Lung (tissue), 12 donors: ENCODE results near the gene GTF2F2. TPM values are rescaled to one million over a fixed set of nuclear protein-coding genes. Genes with fewer than 3 reads are reported as not detected.

Experiments
- ATAC-seq: fragments of 200-7000 bp; cut with Tn5 transposase; one replicate; pipeline ENCODE4 v1.9.1; 2020; ENCODE audit warnings: moderate number of reproducible peaks; ENCODE audit not compliant: insufficient read depth, low FRiP score
- DNase-seq, 3 donors: peaks; one replicate each; pipeline ENCODE4 v3.0.0-alpha.2; 2013 to 2017
- H3K27ac ChIP-seq, 2 donors: one replicate each; pipeline ENCODE4 v1.5.1; 2013; ENCODE audit warnings: mild to moderate bottlenecking in 2 of 2, moderate library complexity in 2 of 2, control low read depth in 1 of 2, inconsistent platforms in 1 of 2, low read depth in 1 of 2, low read length in 1 of 2
- H3K27me3 ChIP-seq, 3 donors: one replicate each; pipeline ENCODE4 v1.5.1; 2013; ENCODE audit warnings: low read length in 2 of 3; ENCODE audit not compliant: control insufficient read depth in 3 of 3, insufficient read depth in 3 of 3
- H3K36me3 ChIP-seq, 4 donors: one replicate each; pipeline ENCODE4 v1.5.1; 2013; ENCODE audit warnings: low read length in 4 of 4, mild to moderate bottlenecking in 1 of 4, moderate library complexity in 1 of 4; ENCODE audit not compliant: control insufficient read depth in 4 of 4, insufficient read depth in 4 of 4
- H3K4me1 ChIP-seq, 5 donors: one replicate each; pipeline ENCODE4 v1.5.1; 2013; ENCODE audit warnings: low read length in 5 of 5, mild to moderate bottlenecking in 2 of 5, moderate library complexity in 1 of 5; ENCODE audit not compliant: control insufficient read depth in 5 of 5, insufficient read depth in 5 of 5
- H3K4me3 ChIP-seq: one replicate; pipeline ENCODE4 v1.5.1; 2013; ENCODE audit warnings: mild to moderate bottlenecking, control low read depth, moderate library complexity
- H3K9ac ChIP-seq, 2 donors: one replicate each; pipeline ENCODE4 v1.5.1; 2013; ENCODE audit warnings: low read length in 2 of 2, control low read depth in 1 of 2; ENCODE audit not compliant: insufficient read depth in 1 of 2
- H3K9me3 ChIP-seq, 4 donors: one replicate each; pipeline ENCODE4 v1.5.1; 2013; ENCODE audit warnings: low read length in 3 of 4, mild to moderate bottlenecking in 1 of 4, moderate library complexity in 1 of 4; ENCODE audit not compliant: control insufficient read depth in 4 of 4, insufficient read depth in 3 of 4
- WGBS, 2 donors: extraction: QIAGEN DNeasy Blood & Tissue Kit; methylation state at CpG; one replicate each; pipeline ENCODE4 v1.1.7; 2013; 5-methylcytosine and 5-hydroxymethylcytosine counted together
- polyA plus RNA-seq, 2 donors: library from polyadenylated mRNA; stranded (reverse); fragments of 200-250 nt; gene quantifications; one replicate each; pipeline ENCODE4 v1.2.1, GENCODE V29; 2013
- total RNA-seq, 2 donors: library from RNA; depleted of rRNA in 1 of 2; stranded (reverse); fragments of >200 nt in 1 of 2; gene quantifications; one replicate each; pipeline ENCODE4 v1.2.1, GENCODE V29; 2014 to 2021
- TF ChIP-seq, protein P1 (sequence below): IDR thresholded peaks from 2 replicates; pipeline ENCODE4 v1.5.1; 2012; ENCODE audit warnings: mild to moderate bottlenecking; ENCODE audit errors: control extremely low read depth, extremely low read depth
- donor health status: control.
- donor health status: control.
- donor health status: Bipolar disorder and iron deficiency.
- donor health status: healthy.
- donor health status: DM: yes; HTN: yes; CAD: no.

GTF2F2 gene
- total and polyA plus RNA-seq, 4 donors = 13.7 to 21.3 (median 14.3) TPM

DNA sequence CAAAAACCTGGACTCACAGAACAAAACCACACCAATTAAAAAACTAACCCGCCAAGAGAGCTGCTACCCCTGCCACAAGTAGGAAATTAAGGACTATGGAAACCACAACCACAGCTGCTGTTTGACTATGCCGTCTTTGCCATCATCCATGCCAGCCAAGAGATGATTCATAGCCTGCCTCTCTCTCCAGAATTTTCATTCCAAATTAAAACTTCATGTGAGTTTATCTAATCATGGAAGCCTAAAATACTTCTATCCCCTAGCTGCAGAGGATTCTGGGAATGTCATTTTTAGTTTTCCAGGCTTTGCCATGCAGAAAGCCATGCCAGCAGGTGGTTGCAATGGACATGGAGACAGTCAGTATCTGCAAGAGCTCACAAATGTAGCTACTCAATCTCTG lies 27.6 kb upstream of the GTF2F2 start:
- Histone ChIP-seq H3K27me3 (no peaks in the 10 kb centered on the region), H3K9me3 (no peaks in the 10 kb centered on the region), H3K27ac (no peak overlapping the region), H3K4me3 (no peak overlapping the region), H3K36me3 (no peaks in the 10 kb centered on the region), H3K9ac (no peak overlapping the region), H3K4me1 (no peaks in the 10 kb centered on the region)
- 43 to 44% methylated on average over 2 of the region's 2 CpGs for WGBS, 2 donors
- TF ChIP-seq, protein P1, sequence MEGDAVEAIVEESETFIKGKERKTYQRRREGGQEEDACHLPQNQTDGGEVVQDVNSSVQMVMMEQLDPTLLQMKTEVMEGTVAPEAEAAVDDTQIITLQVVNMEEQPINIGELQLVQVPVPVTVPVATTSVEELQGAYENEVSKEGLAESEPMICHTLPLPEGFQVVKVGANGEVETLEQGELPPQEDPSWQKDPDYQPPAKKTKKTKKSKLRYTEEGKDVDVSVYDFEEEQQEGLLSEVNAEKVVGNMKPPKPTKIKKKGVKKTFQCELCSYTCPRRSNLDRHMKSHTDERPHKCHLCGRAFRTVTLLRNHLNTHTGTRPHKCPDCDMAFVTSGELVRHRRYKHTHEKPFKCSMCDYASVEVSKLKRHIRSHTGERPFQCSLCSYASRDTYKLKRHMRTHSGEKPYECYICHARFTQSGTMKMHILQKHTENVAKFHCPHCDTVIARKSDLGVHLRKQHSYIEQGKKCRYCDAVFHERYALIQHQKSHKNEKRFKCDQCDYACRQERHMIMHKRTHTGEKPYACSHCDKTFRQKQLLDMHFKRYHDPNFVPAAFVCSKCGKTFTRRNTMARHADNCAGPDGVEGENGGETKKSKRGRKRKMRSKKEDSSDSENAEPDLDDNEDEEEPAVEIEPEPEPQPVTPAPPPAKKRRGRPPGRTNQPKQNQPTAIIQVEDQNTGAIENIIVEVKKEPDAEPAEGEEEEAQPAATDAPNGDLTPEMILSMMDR = no peak
- DNase-seq (no peak), ATAC-seq (no peak)

DNA sequence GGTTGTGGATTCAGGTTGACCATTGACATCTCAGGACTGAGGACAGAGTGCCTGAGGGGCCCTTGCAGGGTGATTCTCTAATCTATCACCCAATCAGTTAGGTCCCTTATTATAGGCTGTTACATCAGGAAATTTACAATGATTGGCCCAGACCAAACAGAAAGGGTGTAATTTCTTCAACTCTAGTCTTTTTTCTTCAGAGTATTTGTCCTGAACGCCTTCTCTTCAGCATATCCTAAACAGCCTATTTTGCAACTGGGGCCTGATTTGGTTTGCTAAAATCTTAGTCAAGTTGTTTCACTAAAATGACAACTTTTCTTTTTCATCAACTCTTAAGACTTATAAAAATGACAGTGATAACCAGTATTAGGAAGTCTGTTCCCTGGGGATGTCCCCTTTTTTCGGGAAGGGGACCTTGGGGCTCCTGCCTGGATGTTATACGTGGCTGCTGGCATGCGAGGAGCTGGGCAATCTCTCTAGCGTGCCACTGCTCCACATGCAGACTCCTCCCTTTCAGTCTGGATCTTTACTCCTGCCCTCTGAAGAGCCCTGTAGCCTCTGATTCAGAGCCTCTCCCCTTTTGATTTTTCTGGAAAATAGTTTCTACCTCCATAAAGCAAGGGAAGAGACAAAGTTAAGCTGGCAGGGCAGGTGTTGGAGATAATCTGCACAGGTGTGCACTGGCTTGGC lies 19.6 kb upstream of the GTF2F2 start:
- Histone ChIP-seq H3K9ac (no peak overlapping the region), H3K27ac (no peak overlapping the region), H3K4me1 (peaks cover 0 to 6% (median 0%) of the 10 kb centered on the region in 5 donors), H3K36me3 (no peaks in the 10 kb centered on the region), H3K9me3 (no peaks in the 10 kb centered on the region), H3K27me3 (no peaks in the 10 kb centered on the region), H3K4me3 (no peak overlapping the region)
- DNase-seq = no peak
- TF ChIP-seq, protein P1 = no peak
- WGBS, 2 donors = 93% methylated on average over 5 of the region's 5 CpGs
- ATAC-seq = no peak

DNA sequence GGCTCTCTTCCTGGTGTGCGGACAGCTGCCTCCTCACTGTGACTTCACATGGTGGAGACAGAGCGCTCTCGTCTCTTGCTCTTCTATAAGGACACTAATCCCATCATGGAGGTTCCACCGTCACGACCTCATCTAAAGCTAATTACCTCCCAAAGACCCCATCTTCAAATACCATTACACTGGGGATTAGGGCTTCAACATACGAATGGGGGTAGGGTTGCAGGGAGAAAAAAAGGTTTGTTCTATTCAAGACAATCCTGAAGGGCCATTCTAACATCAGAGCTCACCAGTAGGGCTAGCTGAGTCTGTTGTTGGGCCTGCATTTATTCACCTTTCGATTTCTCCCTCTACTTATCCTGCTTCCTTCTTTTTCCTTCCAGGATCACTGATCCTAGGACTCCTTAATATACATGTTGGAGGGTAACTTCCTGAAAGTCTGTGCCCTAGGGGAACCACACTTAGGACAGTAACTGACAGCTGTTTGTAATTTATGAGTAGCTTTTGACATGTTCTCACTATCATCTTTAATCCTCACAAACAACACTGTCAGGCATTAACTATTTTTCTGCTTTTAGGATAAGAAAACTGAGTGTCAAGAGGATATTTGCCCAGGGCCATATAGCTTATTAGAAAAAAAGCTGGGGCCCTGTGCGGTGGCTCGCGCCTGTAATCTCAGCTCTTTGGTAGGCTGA lies 18.8 kb upstream of the GTF2F2 start:
- Histone ChIP-seq H3K4me3 (no peak overlapping the region), H3K27me3 (no peaks in the 10 kb centered on the region), H3K9ac (no peak overlapping the region), H3K27ac (no peak overlapping the region), H3K9me3 (no peaks in the 10 kb centered on the region), H3K4me1 (peaks cover 0 to 6% (median 0%) of the 10 kb centered on the region in 5 donors), H3K36me3 (no peaks in the 10 kb centered on the region)
- WGBS, 2 donors = 94% methylated on average over 10 of the region's 10 CpGs
- TF ChIP-seq, protein P1 = no peak
- ATAC-seq (no peak), DNase-seq (no peak)
